SH-SY5Y (cell line): ENCODE results near the gene CCDC106.

Experiments used
- GATA2 ChIP-seq: IDR thresholded peaks from 2 replicates; pipeline ENCODE4 v1.6.1; 2011; ENCODE audit warnings: mild to moderate bottlenecking, low read depth, low read length
- GATA3 ChIP-seq: IDR thresholded peaks from 2 replicates; pipeline ENCODE4 v1.6.1; 2011; ENCODE audit warnings: low read depth, mild to moderate bottlenecking, low read length, moderate library complexity

DNA sequence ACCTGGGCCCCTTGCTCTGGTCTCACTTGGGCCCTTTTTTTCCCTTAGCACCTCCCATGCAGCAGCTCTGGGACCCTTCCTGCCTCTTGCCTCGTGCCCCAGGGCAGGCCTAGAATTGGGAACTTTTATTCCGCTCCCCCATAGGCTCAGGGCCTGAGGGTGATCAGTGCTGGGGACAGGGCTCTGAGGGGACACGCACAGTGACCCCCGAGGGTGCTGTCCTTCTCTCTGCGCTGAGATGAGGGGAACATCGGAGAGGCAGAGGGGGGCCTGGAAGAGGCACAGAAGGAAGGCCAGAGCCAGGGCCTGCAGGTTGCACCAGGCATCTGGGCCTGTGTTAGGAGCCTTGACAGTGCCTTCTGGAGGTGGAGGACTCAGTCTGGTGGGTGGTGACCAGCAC lies 37.8 kb downstream of the CCDC106 start:
- no peak for TF ChIP-seq GATA3
- TF ChIP-seq GATA2: no peak
